KMS-11 (cell line): ENCODE results near the gene XPR1.

ENCODE experiments used
- H2AFZ ChIP-seq: fragments of 200-600 bp; sonication (generic); 2 replicates; pipeline ENCODE4 v1.6.1; 2016; ENCODE audit warnings: antibody characterized with exemption, mixed run types, low read depth
- H3K27ac ChIP-seq: fragments of 200-600 bp; sonication (generic); 2 replicates; pipeline ENCODE4 v1.6.1; 2016; ENCODE audit warnings: mild to moderate bottlenecking, mixed run types
- H3K27me3 ChIP-seq: fragments of 200-600 bp; sonication (generic); 2 replicates; pipeline ENCODE4 v1.6.1; 2017; ENCODE audit warnings: mild to moderate bottlenecking, low read depth, mixed run types, moderate library complexity; ENCODE audit not compliant: insufficient read depth
- H3K36me3 ChIP-seq: fragments of 200-600 bp; sonication (generic); 2 replicates; pipeline ENCODE4 v1.6.1; 2017; ENCODE audit warnings: mild to moderate bottlenecking, mixed run types; ENCODE audit not compliant: insufficient read depth
- H3K4me1 ChIP-seq: fragments of 200-600 bp; sonication (generic); 2 replicates; pipeline ENCODE4 v1.6.1; 2016; ENCODE audit warnings: mild to moderate bottlenecking, low read depth, mixed run types; ENCODE audit not compliant: poor library complexity, severe bottlenecking
- H3K4me2 ChIP-seq: fragments of 200-600 bp; sonication (generic); 2 replicates; pipeline ENCODE4 v1.7.0; 2016; ENCODE audit warnings: mild to moderate bottlenecking, mixed run types
- H3K4me3 ChIP-seq: fragments of 200-600 bp; sonication (generic); IDR thresholded peaks from 2 replicates; pipeline ENCODE4 v1.6.1; 2017; ENCODE audit warnings: low read depth, low read length, mixed read lengths; ENCODE audit not compliant: insufficient read depth
- H3K79me2 ChIP-seq: fragments of 200-600 bp; sonication (generic); 2 replicates; pipeline ENCODE4 v1.6.1; 2016; ENCODE audit warnings: low read depth, mixed run types; ENCODE audit not compliant: insufficient read depth
- H3K9ac ChIP-seq: fragments of 200-600 bp; sonication (generic); 2 replicates; pipeline ENCODE4 v1.6.1; 2016; ENCODE audit warnings: mild to moderate bottlenecking, mixed run types
- H4K20me1 ChIP-seq: fragments of 200-600 bp; sonication (generic); 2 replicates; pipeline ENCODE4 v1.6.1; 2016; ENCODE audit warnings: mild to moderate bottlenecking, mixed run types; ENCODE audit not compliant: insufficient read depth
- TF ChIP-seq, protein P1 (sequence below): fragments of 200-600 bp; sonication (generic); conservative IDR thresholded peaks from 2 replicates; pipeline ENCODE4 v1.6.1; 2017; ENCODE audit warnings: low read depth, mild to moderate bottlenecking, antibody characterized with exemption, low read length, moderate library complexity, mixed read lengths

The XPR1 gene

DNA sequence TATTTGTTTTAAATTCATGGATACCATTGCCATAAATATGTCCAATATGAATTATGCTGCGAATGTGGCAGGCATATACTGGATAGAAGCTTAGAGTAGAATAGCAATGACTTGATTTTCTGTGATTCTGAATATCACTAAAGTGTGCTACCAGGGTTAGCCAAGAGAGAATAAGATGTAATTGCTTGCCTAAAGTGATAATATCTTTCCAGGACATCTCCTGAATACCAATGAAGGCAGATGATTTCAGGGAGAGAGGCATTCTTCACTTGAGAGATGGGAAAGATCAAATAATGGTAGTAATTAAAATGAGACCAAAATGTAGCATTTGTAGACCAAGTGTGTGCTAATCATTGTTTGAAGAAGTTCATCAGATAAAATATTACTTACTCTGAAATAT is 227.5 kb downstream of the XPR1 start:
- no peak overlapping the region for H3K4me3 ChIP-seq
- H3K79me2 ChIP-seq: no peaks in the 10 kb centered on the region
- no peak overlapping the region for H3K4me2 ChIP-seq
- no peaks in the 10 kb centered on the region for H3K4me1 ChIP-seq
- no peaks in the 10 kb centered on the region for H3K36me3 ChIP-seq
- no peaks in the 10 kb centered on the region for H4K20me1 ChIP-seq
- no peak overlapping the region for H3K9ac ChIP-seq
- H3K27me3 ChIP-seq: no peaks in the 10 kb centered on the region
- TF ChIP-seq, protein P1, sequence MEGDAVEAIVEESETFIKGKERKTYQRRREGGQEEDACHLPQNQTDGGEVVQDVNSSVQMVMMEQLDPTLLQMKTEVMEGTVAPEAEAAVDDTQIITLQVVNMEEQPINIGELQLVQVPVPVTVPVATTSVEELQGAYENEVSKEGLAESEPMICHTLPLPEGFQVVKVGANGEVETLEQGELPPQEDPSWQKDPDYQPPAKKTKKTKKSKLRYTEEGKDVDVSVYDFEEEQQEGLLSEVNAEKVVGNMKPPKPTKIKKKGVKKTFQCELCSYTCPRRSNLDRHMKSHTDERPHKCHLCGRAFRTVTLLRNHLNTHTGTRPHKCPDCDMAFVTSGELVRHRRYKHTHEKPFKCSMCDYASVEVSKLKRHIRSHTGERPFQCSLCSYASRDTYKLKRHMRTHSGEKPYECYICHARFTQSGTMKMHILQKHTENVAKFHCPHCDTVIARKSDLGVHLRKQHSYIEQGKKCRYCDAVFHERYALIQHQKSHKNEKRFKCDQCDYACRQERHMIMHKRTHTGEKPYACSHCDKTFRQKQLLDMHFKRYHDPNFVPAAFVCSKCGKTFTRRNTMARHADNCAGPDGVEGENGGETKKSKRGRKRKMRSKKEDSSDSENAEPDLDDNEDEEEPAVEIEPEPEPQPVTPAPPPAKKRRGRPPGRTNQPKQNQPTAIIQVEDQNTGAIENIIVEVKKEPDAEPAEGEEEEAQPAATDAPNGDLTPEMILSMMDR: no peak
- no peak overlapping the region for H3K27ac ChIP-seq
- H2AFZ ChIP-seq: no peak overlapping the region

DNA sequence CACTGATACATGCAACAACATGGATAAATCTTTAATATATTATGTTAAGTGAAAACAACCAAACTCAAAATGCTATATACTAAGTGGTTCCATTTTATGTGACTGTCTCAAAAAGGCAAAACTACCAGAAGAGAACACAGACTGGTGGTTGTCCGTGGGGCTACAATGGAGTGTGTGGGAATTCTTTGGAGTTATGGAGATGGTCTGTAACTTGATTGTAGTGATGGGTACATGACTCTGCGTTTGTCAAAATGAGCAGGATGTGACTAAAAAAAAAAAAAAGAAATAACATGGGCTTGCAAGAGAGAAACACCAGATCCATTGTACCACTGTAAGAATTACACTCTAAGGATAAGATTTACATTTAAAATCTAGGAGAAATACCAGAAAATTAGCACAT is 228.7 kb downstream of the XPR1 start:
- H3K79me2 ChIP-seq: no peaks in the 10 kb centered on the region
- no peak overlapping the region for H3K4me2 ChIP-seq
- no peak overlapping the region for H3K9ac ChIP-seq
- H2AFZ ChIP-seq: no peak overlapping the region
- no peaks in the 10 kb centered on the region for H4K20me1 ChIP-seq
- H3K4me1 ChIP-seq: no peaks in the 10 kb centered on the region
- no peak overlapping the region for H3K4me3 ChIP-seq
- H3K36me3 ChIP-seq: no peaks in the 10 kb centered on the region
- no peaks in the 10 kb centered on the region for H3K27me3 ChIP-seq
- H3K27ac ChIP-seq: no peak overlapping the region
- TF ChIP-seq, protein P1: no peak

DNA sequence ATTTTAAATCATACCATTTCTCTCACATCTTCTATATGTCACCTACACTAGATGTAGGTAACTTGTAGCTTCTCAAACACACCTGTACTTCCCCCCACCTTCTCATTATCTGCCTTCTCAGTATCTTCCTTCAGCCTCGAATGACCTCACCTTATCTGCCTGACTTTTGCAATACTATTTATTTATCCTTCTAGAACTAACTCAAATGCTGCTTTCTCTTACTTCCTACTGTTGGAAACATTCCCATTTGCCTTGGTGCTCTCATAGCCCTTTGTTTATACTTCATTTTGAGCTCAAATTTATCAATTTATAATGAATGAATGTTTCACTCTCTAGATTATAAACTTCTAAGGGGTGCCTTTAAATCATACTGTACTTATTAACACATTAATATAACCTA is 230.5 kb downstream of the XPR1 start:
- H3K27me3 ChIP-seq: no peaks in the 10 kb centered on the region
- no peaks in the 10 kb centered on the region for H4K20me1 ChIP-seq
- H3K4me3 ChIP-seq: no peak overlapping the region
- H3K9ac ChIP-seq: no peak overlapping the region
- no peaks in the 10 kb centered on the region for H3K36me3 ChIP-seq
- no peak overlapping the region for H3K4me2 ChIP-seq
- no peak overlapping the region for H3K27ac ChIP-seq
- TF ChIP-seq, protein P1: no peak
- no peaks in the 10 kb centered on the region for H3K79me2 ChIP-seq
- no peaks in the 10 kb centered on the region for H3K4me1 ChIP-seq
- H2AFZ ChIP-seq: no peak overlapping the region

DNA sequence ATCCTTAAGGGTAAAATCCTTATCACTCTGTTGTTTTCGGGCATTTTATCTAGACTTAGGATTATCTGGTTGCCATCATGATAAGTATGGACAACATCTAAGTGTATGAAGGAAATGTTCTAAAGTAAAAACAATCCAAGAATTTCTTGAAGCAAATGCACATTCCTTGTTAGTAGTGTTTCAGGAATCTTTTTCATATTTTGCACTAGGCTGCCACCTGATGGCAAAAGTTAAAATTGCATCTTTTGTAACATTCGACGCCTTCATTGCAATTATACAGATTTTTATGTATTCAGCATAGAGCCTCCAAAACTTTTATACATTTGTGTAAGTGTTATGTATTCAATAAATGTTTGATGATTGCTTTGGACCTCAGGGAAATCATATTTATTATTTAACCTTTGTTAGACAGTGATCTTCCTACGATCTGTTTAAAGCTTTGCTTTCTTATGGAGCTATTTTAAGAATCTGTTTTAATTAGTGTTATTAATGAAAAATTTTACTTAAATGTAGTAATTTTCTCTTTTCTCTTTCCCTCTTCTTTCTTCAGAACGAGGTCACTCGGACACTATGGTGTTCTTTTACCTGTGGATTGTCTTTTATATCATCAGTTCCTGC is 231.4 kb downstream of the XPR1 start:
- TF ChIP-seq, protein P1: peak; percentile 97
- Histone ChIP-seq H2AFZ (no peak overlapping the region), H3K4me3 (no peak overlapping the region), H3K27ac (no peak overlapping the region), H3K4me1 (no peaks in the 10 kb centered on the region), H3K4me2 (no peak overlapping the region), H3K36me3 (no peaks in the 10 kb centered on the region), H3K79me2 (no peaks in the 10 kb centered on the region), H3K9ac (no peak overlapping the region), H4K20me1 (no peaks in the 10 kb centered on the region), H3K27me3 (no peaks in the 10 kb centered on the region)
